RPMI7951 (cell line): Measurements from ENCODE around the gene PDHX. TPM values are rescaled to one million over a fixed set of nuclear protein-coding genes. Genes with fewer than 3 reads are reported as not detected.
"Not testable (repeated sequence)": the region's sequence is repeated elsewhere in the genome, so short reads cannot be mapped to it uniquely, and the experiment has no call there.

Experiments used
- DNase-seq: peaks from one replicate; pipeline ENCODE4 v3.0.0-alpha.2; 2012; ENCODE audit warnings: low read depth
- total RNA-seq: library from RNA; depleted of rRNA; stranded (reverse); fragments of >200 nt; shearing (Covaris generic); gene quantifications from 2 replicates; pipeline ENCODE4 v1.2.3, GENCODE V29; 2014

The PDHX gene
- total RNA-seq, 1 experiment from 2014 or later: 41.0 TPM

- no peak for DNase-seq
Measured at GRCh38 chr11:35015621-35016387, 99.4 kb downstream of the PDHX start.

DNA sequence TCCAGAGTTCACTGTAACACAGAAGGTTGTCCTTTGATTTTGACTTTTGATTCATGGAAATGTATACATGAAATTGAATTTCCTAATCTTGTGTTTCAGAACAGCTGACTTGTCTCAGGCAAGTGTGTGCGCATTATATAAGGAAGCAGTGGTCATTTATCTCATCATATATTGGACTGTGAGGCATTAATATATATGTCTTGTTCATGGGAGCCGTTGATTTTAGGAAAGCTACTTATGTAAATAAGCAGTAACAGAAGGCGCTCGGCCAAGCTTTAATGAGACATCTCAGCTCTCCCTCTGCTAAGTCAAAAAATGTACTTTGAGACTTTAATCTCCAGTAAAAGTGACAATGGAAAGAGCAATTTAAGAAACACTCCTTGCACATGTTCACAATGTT, 100.5 kb downstream of the PDHX start:
- no peak for DNase-seq

- DNase-seq: peak; percentile 59
Measured at GRCh38 chr11:35017528-35018342, 101.3 kb downstream of the PDHX start.

GRCh38 chr11:35021589-35021988, 105.2 kb downstream of the PDHX start:
- no peak for DNase-seq

DNA sequence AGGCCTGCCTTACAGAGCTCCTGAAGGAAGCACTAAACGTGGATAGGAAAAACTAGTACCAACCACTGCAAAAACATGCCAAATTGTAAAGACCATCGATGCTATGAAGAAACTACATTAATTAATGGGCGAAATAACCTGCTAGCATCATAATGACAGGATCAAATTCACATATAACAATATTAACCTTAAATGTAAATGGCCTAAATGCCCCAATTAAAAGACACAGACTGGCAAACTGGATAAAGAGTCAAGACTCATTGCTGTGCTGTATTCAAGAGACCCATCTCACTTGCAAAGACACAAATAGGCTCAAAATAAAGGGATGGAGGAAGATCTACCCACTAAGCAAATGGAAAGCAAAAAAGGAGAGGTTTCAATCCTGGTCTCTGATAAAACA, 107.5 kb downstream of the PDHX start:
- not testable (repeated sequence) for DNase-seq

- DNase-seq: not testable (repeated sequence)
Measured at GRCh38 chr11:35028007-35028406, 111.6 kb downstream of the PDHX start.

- DNase-seq: peak; percentile 83
Measured at GRCh38 chr11:35029979-35030682, 113.7 kb downstream of the PDHX start.

GRCh38 chr11:35030716-35031213, 114.3 kb downstream of the PDHX start:
- DNase-seq: peak; percentile 99

DNA sequence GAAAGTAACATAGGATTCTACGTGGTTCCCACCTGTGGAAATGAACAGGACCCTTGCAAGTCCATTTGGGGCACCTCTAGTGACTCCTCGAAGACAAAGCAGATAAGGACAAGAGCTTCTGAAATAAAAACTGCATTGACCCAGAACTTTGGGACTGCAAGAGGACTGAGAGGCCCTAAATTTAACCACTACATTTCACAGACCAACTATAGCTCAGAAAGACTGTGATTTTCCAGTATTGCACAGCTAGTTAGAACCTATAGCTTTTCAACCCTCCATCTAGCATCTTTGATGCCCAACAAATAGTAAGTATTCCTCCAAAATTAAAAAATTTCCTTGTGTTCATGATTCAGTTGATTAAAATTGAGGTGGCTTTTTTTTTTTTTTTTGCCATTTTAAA, 114.9 kb downstream of the PDHX start:
- DNase-seq: no peak

DNA sequence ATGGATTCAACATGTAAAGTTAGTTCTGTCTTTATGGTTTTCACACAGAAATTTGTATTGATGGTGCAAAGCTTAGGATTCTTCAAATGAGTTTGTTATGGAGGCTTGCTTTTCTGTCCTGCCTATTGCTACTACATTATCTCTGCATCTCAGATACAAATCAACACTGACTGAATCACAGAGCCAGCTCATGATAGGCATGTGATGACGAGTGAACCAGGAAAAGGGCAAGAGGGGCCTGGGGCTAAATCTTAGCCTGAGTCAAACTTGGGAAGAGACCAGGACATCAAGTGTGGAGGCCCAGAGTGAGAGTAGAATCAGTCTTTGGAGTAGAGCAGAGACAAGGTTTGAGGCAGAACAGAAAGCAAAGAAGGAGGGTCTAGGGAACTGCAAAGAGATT, 115.4 kb downstream of the PDHX start:
- DNase-seq: peak; percentile 98

- no peak for DNase-seq
Measured at GRCh38 chr11:35033011-35033410, 116.6 kb downstream of the PDHX start.

- DNase-seq: no peak
Measured at GRCh38 chr11:35034401-35034800, 118.0 kb downstream of the PDHX start.

GRCh38 chr11:35035894-35036408, 119.5 kb downstream of the PDHX start:
- peak; percentile 99 for DNase-seq

- peak; percentile 73 for DNase-seq
Measured at GRCh38 chr11:35036639-35037038, 120.2 kb downstream of the PDHX start.

GRCh38 chr11:35038211-35038928, 122.0 kb downstream of the PDHX start:
- peak; percentile 73 for DNase-seq

GRCh38 chr11:35039076-35039475, 122.7 kb downstream of the PDHX start:
- no peak for DNase-seq

DNA sequence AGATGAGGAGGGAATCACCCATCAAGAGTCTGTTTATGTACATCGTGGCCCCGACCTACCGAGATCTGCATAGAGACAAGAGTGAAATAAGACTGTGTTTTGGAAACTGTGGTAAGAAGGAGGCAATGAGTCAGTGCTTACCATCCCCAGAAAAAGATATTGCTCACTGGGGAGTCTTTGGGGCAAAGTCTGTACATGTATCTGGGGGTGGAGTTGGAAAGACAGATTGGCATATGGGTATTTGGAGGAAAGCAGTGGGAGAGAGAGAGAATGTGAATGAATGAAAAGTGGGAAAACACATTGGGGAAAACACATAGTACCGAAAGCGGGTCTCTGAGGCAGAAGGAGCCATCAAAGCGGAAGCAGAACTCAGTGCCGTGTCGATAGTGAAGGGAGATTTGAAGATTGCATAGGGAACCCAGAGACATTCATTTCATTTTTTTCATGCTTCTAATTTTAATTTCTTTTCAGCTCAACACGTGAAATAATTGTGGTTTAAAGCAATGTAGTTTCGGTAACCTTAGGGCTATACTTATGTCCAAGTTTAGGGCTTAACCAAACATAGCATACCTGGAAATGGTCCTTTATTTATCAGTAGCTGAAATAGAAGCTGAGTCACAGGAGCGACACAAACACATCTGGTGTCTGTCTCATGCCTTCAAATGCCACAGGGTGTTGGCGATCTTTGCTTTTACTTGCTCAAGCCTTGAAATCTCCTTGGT, 124.0 kb downstream of the PDHX start:
- DNase-seq: peak; percentile 94

- no peak for DNase-seq
Measured at GRCh38 chr11:35041070-35041554, 124.7 kb downstream of the PDHX start.

DNA sequence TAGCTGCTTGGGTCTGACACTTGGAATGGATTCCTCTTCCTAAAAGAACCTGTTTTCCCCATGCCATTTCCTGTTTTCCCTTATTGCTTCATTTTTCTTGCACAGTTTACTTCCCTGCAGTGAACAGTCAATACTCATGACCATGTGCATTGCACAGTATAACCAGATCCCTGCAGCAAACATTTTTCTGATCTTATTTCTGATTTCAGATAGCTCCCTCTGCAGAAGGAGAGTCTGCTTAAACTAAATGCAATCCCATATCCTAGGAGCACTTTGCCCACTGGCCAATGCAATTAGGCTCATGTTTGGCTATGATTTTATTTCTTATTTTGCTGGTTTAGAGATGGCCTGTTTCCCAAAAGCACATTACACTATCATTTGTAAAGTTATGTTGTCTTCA, 125.8 kb downstream of the PDHX start:
- no peak for DNase-seq

DNA sequence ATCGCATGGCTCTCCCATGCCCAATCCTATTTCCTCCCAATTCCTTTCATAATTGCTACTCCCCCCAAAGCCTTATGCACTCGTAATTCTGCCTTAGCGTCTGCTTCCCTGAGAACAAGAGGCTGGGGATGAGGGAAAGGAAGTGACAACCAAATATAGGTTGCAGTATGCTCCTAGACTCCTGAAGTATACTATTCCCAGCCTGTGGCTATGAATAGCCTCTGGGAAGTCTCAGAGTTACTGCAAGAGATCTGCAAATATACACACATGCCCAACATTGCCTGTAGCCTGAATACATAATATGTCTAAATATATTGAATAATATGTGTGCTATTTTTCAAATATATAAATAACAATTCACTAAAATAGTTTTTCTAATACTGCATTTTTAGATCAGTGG, 126.5 kb downstream of the PDHX start:
- no peak for DNase-seq
